Ovary (tissue), 3 donors: Measurements from ENCODE around the gene FIG4.

Experiments
- CTCF ChIP-seq, 3 donors: fragments of 450-650 bp in 2 of 3; fragments of 200-600 bp in 1 of 3; IDR thresholded peaks; one replicate each; pipeline versions ENCODE4 v1.5.1 to v1.8.0; 2016 to 2022; ENCODE audit warnings: antibody characterized with exemption in 3 of 3, mild to moderate bottlenecking in 1 of 3
- EP300 ChIP-seq: sonication (generic); formaldehyde crosslinking; IDR thresholded peaks from one replicate; pipeline ENCODE4 v1.6.1; 2017; ENCODE audit warnings: antibody characterized with exemption
- donor health status: DM: no; HTN: no; CAD: no.

GRCh38 chr6:109861946-109862345 is 170.8 kb downstream of the FIG4 start:
- TF ChIP-seq CTCF (IDR thresholded peaks at IDR 0.05) (no peak), EP300 (no peak)
